Measurements from ENCODE around the gene IRF3. TPM values are rescaled to one million over a fixed set of nuclear protein-coding genes. Genes with fewer than 3 reads are reported as not detected.

IRF3 gene
- total and polyA plus RNA-seq, 2 of the 4 experiments (the other 2 are of a cell fraction): 39.6 to 65.2 TPM

DNA sequence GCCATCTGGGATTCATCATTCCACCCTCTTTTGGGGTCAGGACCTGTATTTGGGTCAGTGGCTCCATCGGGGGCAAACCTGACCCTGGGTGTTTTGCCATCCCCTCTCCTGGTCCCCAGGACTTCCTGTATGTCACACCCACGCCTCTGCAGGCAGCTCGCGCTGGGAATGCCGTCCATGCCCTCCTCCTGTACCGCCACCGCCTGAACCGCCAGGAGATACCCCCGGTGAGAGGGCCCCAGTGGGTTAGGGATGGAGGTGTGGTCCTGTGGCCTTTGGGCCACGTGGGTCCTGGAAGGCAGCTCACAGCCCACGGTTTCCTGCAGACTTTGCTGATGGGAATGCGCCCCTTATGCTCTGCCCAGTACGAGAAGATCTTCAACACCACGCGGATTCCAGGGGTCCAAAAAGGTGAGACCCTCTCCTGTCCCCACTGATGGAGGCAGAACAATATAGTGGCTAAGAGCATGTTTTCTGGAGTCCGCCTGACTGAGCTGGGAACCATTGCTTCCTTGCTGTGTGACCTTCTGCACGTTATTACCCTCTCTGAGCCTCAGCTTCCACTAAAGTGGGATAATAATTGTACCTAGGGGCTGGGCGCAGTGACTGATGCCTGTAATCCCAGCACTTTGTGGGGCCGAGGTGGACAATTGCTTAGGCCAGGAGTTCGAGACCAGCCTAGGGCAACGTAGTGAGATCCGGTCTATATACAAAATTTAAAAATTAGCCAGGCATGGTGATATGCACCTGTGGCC is 39.4 kb upstream of the IRF3 start:
- Histone ChIP-seq H4K5ac (ENCODE audit: low read depth, low read length) (no peak overlapping the region), H3K27ac (ENCODE audit: insufficient read depth, low read length) (no peak overlapping the region), H3K4ac (ENCODE audit: low read depth, low read length) (no peak overlapping the region; the same call in 1 of the 2 replicates), H4K91ac (ENCODE audit: insufficient read depth, low read depth, low read length) (no peak overlapping the region), H2BK120ac (ENCODE audit: low read depth, low read length) (no peak overlapping the region), H3K56ac (ENCODE audit: extremely low read depth, insufficient read depth, low read length) (no peak overlapping the region), H3K4me1 (ENCODE audit: control insufficient read depth, insufficient read depth, low read length) (no peaks in the 10 kb centered on the region; the same call in 1 of the 2 replicates), H3K9ac (ENCODE audit: low read depth, low read length) (no peak overlapping the region), H4K20me1 (ENCODE audit: insufficient read depth, low read length) (no peaks in the 10 kb centered on the region), H2BK5ac (ENCODE audit: low read depth, low read length, poor library complexity, severe bottlenecking) (no peak overlapping the region), H2AFZ (replicated peaks; ENCODE audit: low read length, poor library complexity) (no peak overlapping the region), H4K8ac (ENCODE audit: low read depth in 2 of 2, low read length in 2 of 2) (no peak overlapping the region), H3K9me3 (ENCODE audit: control insufficient read depth, insufficient read depth, low read length) (no peaks in the 10 kb centered on the region), H3K18ac (ENCODE audit: low read depth, low read length) (no peak overlapping the region), H3K23ac (ENCODE audit: low read depth, low read length) (no peak overlapping the region), H2AK9ac (replicated peaks; ENCODE audit: low read depth, low read length, poor library complexity) (peak overlapping the region; percentile 10), H3K4me2 (ENCODE audit: low read depth, low read length) (no peak overlapping the region), H3K27me3 (ENCODE audit: control insufficient read depth, insufficient read depth, low read length) (no peaks in the 10 kb centered on the region), H3K79me1 (ENCODE audit: low read depth in 1 of 2, low read length in 2 of 2) (no peaks in the 10 kb centered on the region), H3K14ac (replicated peaks; ENCODE audit: low read depth, low read length) (no peak overlapping the region), H3K9me1 (ENCODE audit: insufficient read depth, low read length) (no peaks in the 10 kb centered on the region), H2AK5ac (ENCODE audit: low read depth, low read length) (no peak overlapping the region), H3K36me3 (ENCODE audit: control insufficient read depth, insufficient read depth, low read length) (peaks cover 41% of the 10 kb centered on the region), H3K4me3 (ENCODE audit: insufficient read depth, low read depth, low read length) (no peak overlapping the region), H2BK15ac (ENCODE audit: low read depth, low read length) (no peak overlapping the region), H2BK20ac (ENCODE audit: low read depth, low read length) (no peak overlapping the region)
- intact Hi-C loops (cut with micrococcal nuclease) (no loop called here), dilution Hi-C loops (cut with HindIII; ENCODE audit: low sequenced_read_pairs, unreplicated experiment) (no loop called here), in situ Hi-C loops (cut with MboI; ENCODE audit: low sequenced_read_pairs) (no loop called here)
- CTCF ChIA-PET: no interaction called here
- TF ChIP-seq RCOR1 (IDR thresholded peaks at IDR 0.05; ENCODE audit: insufficient replicate concordance, low read length): no peak
- no peak for TF ChIP-seq CHD1 (IDR thresholded peaks at IDR 0.05; ENCODE audit: low read depth, low read length)
- no peak for TF ChIP-seq FOS (IDR thresholded peaks at IDR 0.05; ENCODE audit: low read depth, low read length)
- POLR2A ChIA-PET (ENCODE audit: unreplicated experiment): no interaction called here
- no TSS peak for BruUV-seq (replicated peaks)
- ATAC-seq (ENCODE audit: low read depth) (no peak), DNase-seq (no peak)
- WGBS, 2 experiments (ENCODE audit: extremely low coverage in 2 of 2, insufficient read length in 1 of 2): 94% methylated on average over 13 of the region's 22 CpGs; no CpG with 5 or more reads in 1 of the 2 experiments

Measured in IMR-90 (cell line).